PC-3 (cell line): ENCODE results near the gene ALKBH3. TPM values are rescaled to one million over a fixed set of nuclear protein-coding genes. Genes with fewer than 3 reads are reported as not detected.

ENCODE experiments used
- ATAC-seq: fragments of 200-7000 bp; cut with Tn5 transposase; 2 replicates; pipeline ENCODE4 v1.9.1; 2020; ENCODE audit warnings: mild to moderate bottlenecking, moderate library complexity
- BruUV-seq: library from RNA; stranded (reverse); fragments of 400-500 nt; replicated peaks from 2 replicates; lab custom pipeline; 2021; lab: Mats Ljungman, UMichigan
- CTCF ChIA-PET: fragments of 300-600 bp; sonication (Branson Sonifier 250); formaldehyde crosslinking; loops from one replicate; lab custom pipeline; 2022; ENCODE audit warnings: antibody characterized with exemption; lab: Charles Lee
- POLR2A ChIA-PET: fragments of 300-600 bp; sonication (Branson Sonifier 250); formaldehyde crosslinking; loops from one replicate; lab custom pipeline; 2022; ENCODE audit warnings: antibody characterized with exemption; ENCODE audit not compliant: unreplicated experiment; lab: Charles Lee
- DNase-seq: peaks from one replicate; pipeline ENCODE4 v3.0.0-alpha.2; 2015
- H2AFZ ChIP-seq: fragments of 300-600 bp; sonication (generic); 2 replicates; pipeline ENCODE4 v1.6.0; 2016; ENCODE audit warnings: antibody characterized with exemption, low read length
- H3F3A ChIP-seq: fragments of 300-600 bp; sonication (generic); one replicate; pipeline ENCODE4 v1.6.0; 2017; ENCODE audit warnings: antibody characterized with exemption, low read length, control low read depth, mild to moderate bottlenecking; ENCODE audit not compliant: unreplicated experiment
- H3K27ac ChIP-seq: fragments of 300-600 bp; sonication (generic); 2 replicates; pipeline ENCODE4 v1.5.1; 2016; ENCODE audit warnings: mild to moderate bottlenecking, low read length
- H3K27me3 ChIP-seq: fragments of 300-600 bp; sonication (generic); 2 replicates; pipeline ENCODE4 v1.6.1; 2016; ENCODE audit warnings: low read length, mixed read lengths
- H3K36me3 ChIP-seq: fragments of 300-600 bp; sonication (generic); 2 replicates; pipeline ENCODE4 v1.6.1; 2016; ENCODE audit warnings: low read depth, mixed run types, low read length, mixed read lengths
- H3K4me1 ChIP-seq: fragments of 300-600 bp; sonication (generic); 2 replicates; pipeline ENCODE4 v1.5.1; 2016; ENCODE audit warnings: low read length; ENCODE audit not compliant: insufficient read depth
- H3K4me2 ChIP-seq: fragments of 300-600 bp; sonication (generic); 2 replicates; pipeline ENCODE4 v1.6.0; 2016; ENCODE audit warnings: low read length
- H3K4me3 ChIP-seq: fragments of 300-600 bp; sonication (generic); 2 replicates; pipeline ENCODE4 v1.5.1; 2016; ENCODE audit warnings: mild to moderate bottlenecking, low read length, mixed read lengths
- H3K79me2 ChIP-seq: fragments of 300-600 bp; sonication (generic); 2 replicates; pipeline ENCODE4 v1.6.1; 2017; ENCODE audit warnings: low read length, mixed read lengths
- H3K9ac ChIP-seq: fragments of 300-600 bp; sonication (generic); 2 replicates; pipeline ENCODE4 v1.6.0; 2016; ENCODE audit warnings: mild to moderate bottlenecking, low read length
- H3K9me2 ChIP-seq: fragments of 300-600 bp; sonication (generic); replicated peaks from 2 replicates; pipeline ENCODE4 v1.6.1; 2016; ENCODE audit warnings: mixed run types, low read length, mixed read lengths
- H3K9me3 ChIP-seq: fragments of 300-600 bp; sonication (generic); 2 replicates; pipeline ENCODE4 v1.6.1; 2016; ENCODE audit warnings: low read length, mixed read lengths
- H4K20me1 ChIP-seq: fragments of 300-600 bp; sonication (generic); 2 replicates; pipeline ENCODE4 v1.6.1; 2016; ENCODE audit warnings: low read length, mixed read lengths
- EZH2 ChIP-seq: fragments of 300-600 bp; sonication (generic); IDR thresholded peaks from one replicate; pipeline ENCODE4 v1.6.1; 2017; ENCODE audit warnings: antibody characterized with exemption, mild to moderate bottlenecking, low read length; ENCODE audit not compliant: unreplicated experiment
- EZH2phosphoT487 ChIP-seq: fragments of 300-600 bp; sonication (generic); IDR thresholded peaks from 2 replicates; pipeline ENCODE4 v1.6.1; 2018; ENCODE audit warnings: mild to moderate bottlenecking, antibody characterized with exemption, low read length, borderline replicate concordance
- intact Hi-C: fragments of 100-400 bp; cut with micrococcal nuclease; formaldehyde crosslinking; loops from 2 replicates; pipeline ENCODE4 v1.9.0; 2023
- total RNA-seq: library from RNA; depleted of rRNA; stranded (reverse); fragments of >200 nt; gene quantifications from 2 replicates; pipeline ENCODE4 v1.2.3, GENCODE V29; 2014
- TF ChIP-seq, protein P1 (sequence below): fragments of 300-600 bp; sonication (generic); conservative IDR thresholded peaks from 2 replicates; pipeline ENCODE4 v1.5.1; 2017; ENCODE audit warnings: antibody characterized with exemption, low read depth, mild to moderate bottlenecking, low read length

The ALKBH3 gene
- total RNA-seq, 1 experiment from 2014 or later = 55.5 TPM

DNA sequence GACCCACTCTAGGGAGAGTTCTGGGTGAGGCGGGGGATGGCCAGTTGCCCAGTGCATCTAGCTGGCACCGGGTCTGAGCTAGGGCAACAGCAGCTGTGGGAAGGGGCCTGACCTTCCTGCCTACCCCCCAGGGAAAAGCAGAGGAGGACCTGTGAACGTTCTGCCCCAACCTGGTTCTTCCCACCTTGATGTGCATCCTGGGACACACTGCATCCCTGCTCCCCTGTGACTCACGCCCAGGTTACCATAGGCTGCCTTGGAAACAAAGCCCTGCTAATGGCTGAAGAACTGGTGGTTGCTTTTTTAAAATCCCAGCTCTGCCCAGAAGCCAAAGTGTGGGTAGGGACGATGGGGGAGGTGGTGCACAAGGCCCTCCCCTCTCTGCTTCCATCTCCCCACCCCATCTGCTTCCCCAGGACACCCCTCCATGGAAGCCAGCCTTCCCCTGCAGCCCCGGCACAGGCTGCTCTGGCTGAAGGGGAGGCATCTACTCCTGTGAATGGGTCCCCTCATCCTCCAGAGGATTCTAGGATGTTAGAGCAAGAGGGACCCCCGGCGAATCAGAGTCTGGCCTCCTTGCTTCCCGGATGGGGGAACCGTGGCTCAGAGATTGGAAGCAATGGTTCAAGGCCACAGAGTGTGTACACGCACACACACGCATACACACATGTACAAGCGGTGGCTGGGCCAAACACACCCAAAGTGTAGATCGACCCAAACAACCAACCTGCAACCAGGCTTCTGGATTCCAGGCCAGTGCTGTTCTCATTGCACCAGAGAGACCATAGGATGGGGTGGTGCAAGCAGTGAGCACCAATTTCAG, 54.2 kb downstream of the ALKBH3 start:
- no peak overlapping the region for H3K9ac ChIP-seq
- H3K4me3 ChIP-seq = no peak overlapping the region
- no peak overlapping the region for H2AFZ ChIP-seq
- no peaks in the 10 kb centered on the region for H3K36me3 ChIP-seq
- H3K9me3 ChIP-seq = no peaks in the 10 kb centered on the region
- no peaks in the 10 kb centered on the region for H3F3A ChIP-seq
- DNase-seq = no peak
- no peaks in the 10 kb centered on the region for H4K20me1 ChIP-seq
- BruUV-seq = no TSS peak
- peaks cover 15% of the 10 kb centered on the region for H3K4me1 ChIP-seq
- intact Hi-C loops = no loop called here
- no peaks in the 10 kb centered on the region for H3K79me2 ChIP-seq
- no peaks in the 10 kb centered on the region for H3K27me3 ChIP-seq
- POLR2A ChIA-PET = no interaction called here
- TF ChIP-seq EZH2phosphoT487 (no peak), EZH2 (no peak)
- TF ChIP-seq, protein P1, sequence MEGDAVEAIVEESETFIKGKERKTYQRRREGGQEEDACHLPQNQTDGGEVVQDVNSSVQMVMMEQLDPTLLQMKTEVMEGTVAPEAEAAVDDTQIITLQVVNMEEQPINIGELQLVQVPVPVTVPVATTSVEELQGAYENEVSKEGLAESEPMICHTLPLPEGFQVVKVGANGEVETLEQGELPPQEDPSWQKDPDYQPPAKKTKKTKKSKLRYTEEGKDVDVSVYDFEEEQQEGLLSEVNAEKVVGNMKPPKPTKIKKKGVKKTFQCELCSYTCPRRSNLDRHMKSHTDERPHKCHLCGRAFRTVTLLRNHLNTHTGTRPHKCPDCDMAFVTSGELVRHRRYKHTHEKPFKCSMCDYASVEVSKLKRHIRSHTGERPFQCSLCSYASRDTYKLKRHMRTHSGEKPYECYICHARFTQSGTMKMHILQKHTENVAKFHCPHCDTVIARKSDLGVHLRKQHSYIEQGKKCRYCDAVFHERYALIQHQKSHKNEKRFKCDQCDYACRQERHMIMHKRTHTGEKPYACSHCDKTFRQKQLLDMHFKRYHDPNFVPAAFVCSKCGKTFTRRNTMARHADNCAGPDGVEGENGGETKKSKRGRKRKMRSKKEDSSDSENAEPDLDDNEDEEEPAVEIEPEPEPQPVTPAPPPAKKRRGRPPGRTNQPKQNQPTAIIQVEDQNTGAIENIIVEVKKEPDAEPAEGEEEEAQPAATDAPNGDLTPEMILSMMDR = no peak
- CTCF ChIA-PET = no interaction called here
- no peak overlapping the region for H3K27ac ChIP-seq
- H3K9me2 ChIP-seq = no peaks in the 10 kb centered on the region
- no peak overlapping the region for H3K4me2 ChIP-seq
- ATAC-seq = no peak

DNA sequence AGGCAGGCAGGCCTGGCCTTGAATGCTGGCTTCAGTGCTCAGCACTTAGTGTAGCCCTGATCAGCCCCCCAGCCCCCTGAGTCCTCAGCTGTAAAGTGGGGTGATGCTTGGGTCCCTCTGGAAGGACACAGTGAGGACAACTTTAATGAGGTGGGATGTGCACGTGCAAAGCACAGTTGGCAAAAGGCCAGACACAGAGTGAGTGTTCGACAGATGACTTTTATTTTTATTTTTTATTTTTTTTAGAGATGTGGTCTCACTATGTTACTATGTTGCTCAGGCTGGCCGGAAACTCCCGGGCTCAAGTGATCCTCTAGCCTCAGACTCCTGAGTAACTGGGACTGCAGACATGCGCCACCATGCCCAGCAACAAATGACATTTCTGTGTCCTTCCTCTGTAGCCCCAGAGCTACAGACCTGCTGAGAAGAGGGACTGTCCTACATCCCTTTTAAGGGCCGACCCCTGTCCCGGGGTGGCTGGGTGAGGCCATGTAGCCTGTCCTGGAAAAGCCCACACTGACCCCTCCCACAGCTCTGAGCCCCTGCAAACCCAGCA, 54.9 kb downstream of the ALKBH3 start:
- H4K20me1 ChIP-seq = no peaks in the 10 kb centered on the region
- ChIA-PET CTCF (no interaction called here), POLR2A (no interaction called here)
- H3K9ac ChIP-seq = no peak overlapping the region
- TF ChIP-seq EZH2phosphoT487 = no peak
- TF ChIP-seq EZH2 = no peak
- TF ChIP-seq, protein P1 = no peak
- BruUV-seq = no TSS peak
- no peak overlapping the region for H3K4me3 ChIP-seq
- H2AFZ ChIP-seq = no peak overlapping the region
- no peak overlapping the region for H3K27ac ChIP-seq
- no peaks in the 10 kb centered on the region for H3K9me3 ChIP-seq
- no peak overlapping the region for H3K4me2 ChIP-seq
- no peaks in the 10 kb centered on the region for H3F3A ChIP-seq
- H3K79me2 ChIP-seq = no peaks in the 10 kb centered on the region
- H3K4me1 ChIP-seq = peaks cover 15% of the 10 kb centered on the region
- no peaks in the 10 kb centered on the region for H3K36me3 ChIP-seq
- DNase-seq (no peak), ATAC-seq (no peak)
- intact Hi-C loops = no loop called here
- no peaks in the 10 kb centered on the region for H3K9me2 ChIP-seq
- H3K27me3 ChIP-seq = no peaks in the 10 kb centered on the region

DNA sequence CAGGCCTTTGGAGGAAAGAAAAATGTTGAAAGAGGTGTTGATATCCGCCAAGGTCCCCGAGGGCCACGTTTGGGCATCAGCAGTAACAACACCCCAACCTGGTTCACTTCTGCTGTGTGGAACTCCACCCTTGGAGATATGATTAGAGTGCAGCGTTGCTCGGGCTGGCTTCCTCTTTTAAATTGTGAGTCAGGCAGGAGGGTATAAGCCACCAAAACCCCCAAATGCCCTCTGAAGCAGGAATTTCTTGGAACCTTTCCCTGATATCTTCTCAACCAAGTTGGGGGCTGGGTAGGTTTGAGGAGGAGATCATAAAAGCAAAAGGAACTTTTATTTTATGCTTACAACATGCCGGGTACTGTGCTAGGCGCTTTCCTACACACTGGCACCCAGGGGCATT, 55.4 kb downstream of the ALKBH3 start:
- DNase-seq = peak; percentile 10
- CTCF ChIA-PET = no interaction called here
- Histone ChIP-seq H3K36me3 (no peaks in the 10 kb centered on the region), H4K20me1 (no peaks in the 10 kb centered on the region), H3K4me2 (no peak overlapping the region), H3K9me2 (no peaks in the 10 kb centered on the region), H3K4me3 (no peak overlapping the region), H3K9ac (no peak overlapping the region), H3F3A (no peaks in the 10 kb centered on the region), H3K4me1 (peaks cover 15% of the 10 kb centered on the region), H3K9me3 (no peaks in the 10 kb centered on the region), H3K27ac (no peak overlapping the region), H3K27me3 (peaks cover under 1% of the 10 kb centered on the region), H2AFZ (no peak overlapping the region), H3K79me2 (no peaks in the 10 kb centered on the region)
- TF ChIP-seq, protein P1 = no peak
- TF ChIP-seq EZH2phosphoT487 (no peak), EZH2 (no peak)
- POLR2A ChIA-PET = no interaction called here
- intact Hi-C loops = no loop called here
- BruUV-seq = no TSS peak
- ATAC-seq = no peak
